ENCODE data around the gene IL16.

The IL16 gene

GRCh38 chr15:81297603-81298575, 101.2 kb downstream of the IL16 start:
- TF ChIP-seq SIN3A (IDR thresholded peaks at IDR 0.05; ENCODE audit: borderline replicate concordance, insufficient read depth, low read length): no peak
- no peak for TF ChIP-seq FOXP2 (optimal IDR thresholded peaks at IDR 0.05; ENCODE audit: borderline replicate concordance, extremely low read depth, extremely low read length, insufficient read depth)
- no peak for TF ChIP-seq TAF1 (IDR thresholded peaks at IDR 0.05; ENCODE audit: borderline replicate concordance, insufficient read depth, low read length)
- TF ChIP-seq REST (IDR thresholded peaks at IDR 0.05; ENCODE audit: insufficient read depth in 1 of 2, low read depth in 2 of 2, low read length in 2 of 2): no peak
- TF ChIP-seq POLR2AphosphoS5 (IDR thresholded peaks at IDR 0.05; ENCODE audit: low read depth, low read length): no peak

GRCh38 chr15:81298611-81299010, 101.9 kb downstream of the IL16 start:
- TF ChIP-seq FOXP2 (optimal IDR thresholded peaks at IDR 0.05; ENCODE audit: borderline replicate concordance, extremely low read depth, extremely low read length, insufficient read depth): no peak

DNA sequence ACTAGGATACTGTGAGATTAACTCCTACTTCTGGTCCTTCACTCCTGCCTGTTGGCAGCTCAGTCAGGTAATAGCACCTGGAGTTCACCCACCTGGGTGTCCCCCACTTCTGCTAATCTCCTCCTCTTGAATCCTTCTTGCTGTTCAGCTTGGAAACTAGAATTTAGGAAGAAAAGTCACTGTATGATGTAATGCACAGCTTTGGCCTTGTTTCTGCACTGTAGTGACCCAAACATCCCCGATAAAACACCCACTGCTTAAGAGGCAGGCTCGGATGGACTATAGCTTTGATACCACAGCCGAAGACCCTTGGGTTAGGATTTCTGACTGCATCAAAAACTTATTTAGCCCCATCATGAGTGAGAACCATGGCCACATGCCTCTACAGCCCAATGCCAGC, 102.5 kb downstream of the IL16 start:
- TF ChIP-seq SIN3A (IDR thresholded peaks at IDR 0.05; ENCODE audit: borderline replicate concordance, insufficient read depth, low read length): no peak
- TF ChIP-seq TAF1 (IDR thresholded peaks at IDR 0.05; ENCODE audit: borderline replicate concordance, insufficient read depth, low read length): no peak
- TF ChIP-seq POLR2AphosphoS5 (IDR thresholded peaks at IDR 0.05; ENCODE audit: low read depth, low read length): no peak
- no peak for TF ChIP-seq FOXP2 (optimal IDR thresholded peaks at IDR 0.05; ENCODE audit: borderline replicate concordance, extremely low read depth, extremely low read length, insufficient read depth)
- TF ChIP-seq REST (IDR thresholded peaks at IDR 0.05; ENCODE audit: insufficient read depth in 1 of 2, low read depth in 2 of 2, low read length in 2 of 2): no peak

DNA sequence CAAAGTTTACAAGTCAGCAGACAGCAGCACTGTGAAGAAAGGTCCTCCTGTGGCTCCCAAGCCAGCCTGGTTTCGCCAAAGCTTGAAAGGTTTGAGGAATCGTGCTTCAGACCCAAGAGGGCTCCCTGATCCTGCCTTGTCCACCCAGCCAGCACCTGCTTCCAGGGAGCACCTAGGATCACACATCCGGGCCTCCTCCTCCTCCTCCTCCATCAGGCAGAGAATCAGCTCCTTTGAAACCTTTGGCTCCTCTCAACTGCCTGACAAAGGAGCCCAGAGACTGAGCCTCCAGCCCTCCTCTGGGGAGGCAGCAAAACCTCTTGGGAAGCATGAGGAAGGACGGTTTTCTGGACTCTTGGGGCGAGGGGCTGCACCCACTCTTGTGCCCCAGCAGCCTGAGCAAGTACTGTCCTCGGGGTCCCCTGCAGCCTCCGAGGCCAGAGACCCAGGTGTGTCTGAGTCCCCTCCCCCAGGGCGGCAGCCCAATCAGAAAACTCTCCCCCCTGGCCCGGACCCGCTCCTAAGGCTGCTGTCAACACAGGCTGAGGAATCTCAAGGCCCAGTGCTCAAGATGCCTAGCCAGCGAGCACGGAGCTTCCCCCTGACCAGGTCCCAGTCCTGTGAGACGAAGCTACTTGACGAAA, 103.1 kb downstream of the IL16 start:
- TF ChIP-seq TAF1 (IDR thresholded peaks at IDR 0.05; ENCODE audit: borderline replicate concordance, insufficient read depth, low read length): no peak
- TF ChIP-seq REST (IDR thresholded peaks at IDR 0.05; ENCODE audit: insufficient read depth in 1 of 2, low read depth in 2 of 2, low read length in 2 of 2): no peak
- TF ChIP-seq POLR2AphosphoS5 (IDR thresholded peaks at IDR 0.05; ENCODE audit: low read depth, low read length): no peak
- no peak for TF ChIP-seq SIN3A (IDR thresholded peaks at IDR 0.05; ENCODE audit: borderline replicate concordance, insufficient read depth, low read length)
- TF ChIP-seq FOXP2 (optimal IDR thresholded peaks at IDR 0.05; ENCODE audit: borderline replicate concordance, extremely low read depth, extremely low read length, insufficient read depth): no peak

DNA sequence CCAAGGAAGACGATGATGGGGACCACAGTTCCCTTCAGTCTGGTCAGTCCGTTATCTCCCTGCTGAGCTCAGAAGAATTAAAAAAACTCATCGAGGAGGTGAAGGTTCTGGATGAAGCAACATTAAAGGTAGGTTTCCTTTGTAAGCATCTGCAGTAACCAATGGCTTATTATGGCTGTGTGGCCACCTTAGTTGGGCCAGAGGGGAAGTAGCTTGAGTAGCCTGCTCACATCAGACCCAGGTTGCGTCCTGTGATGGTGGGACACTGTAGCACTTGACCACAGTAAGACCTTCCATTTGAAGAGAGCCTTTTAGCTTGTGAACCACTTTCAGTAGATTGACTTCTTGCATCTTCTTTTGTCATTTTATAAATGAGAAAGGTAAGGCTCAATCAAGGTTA, 104.7 kb downstream of the IL16 start:
- TF ChIP-seq POLR2AphosphoS5 (IDR thresholded peaks at IDR 0.05; ENCODE audit: low read depth, low read length) (no peak), TAF1 (IDR thresholded peaks at IDR 0.05; ENCODE audit: borderline replicate concordance, insufficient read depth, low read length) (no peak), REST (IDR thresholded peaks at IDR 0.05; ENCODE audit: insufficient read depth in 1 of 2, low read depth in 2 of 2, low read length in 2 of 2) (no peak), SIN3A (IDR thresholded peaks at IDR 0.05; ENCODE audit: borderline replicate concordance, insufficient read depth, low read length) (no peak), FOXP2 (optimal IDR thresholded peaks at IDR 0.05; ENCODE audit: borderline replicate concordance, extremely low read depth, extremely low read length, insufficient read depth) (no peak)
